ENCODE measurements around the gene KCTD10.

The KCTD10 gene

GRCh38 chr12:109513977-109514376 lies 36.9 kb upstream of the KCTD10 start:
- H3K4me2 ChIP-seq (ENCODE audit: low read length) = no peak overlapping the region
- H3F3A ChIP-seq (ENCODE audit: insufficient read depth, low read length) = no peaks in the 10 kb centered on the region
- no peaks in the 10 kb centered on the region for H4K20me1 ChIP-seq (ENCODE audit: insufficient read depth, low read length)
- H2AFZ ChIP-seq (ENCODE audit: low read length) = no peak overlapping the region
- peaks cover 9% of the 10 kb centered on the region; the same call in 1 of the 2 replicates for H3K36me3 ChIP-seq (ENCODE audit: insufficient read depth, low read length)
- no peaks in the 10 kb centered on the region for H3K27me3 ChIP-seq (ENCODE audit: insufficient read depth, low read length)
- H3K4me1 ChIP-seq (ENCODE audit: insufficient read depth, low read length, severe bottlenecking) = no peaks in the 10 kb centered on the region
- no peak overlapping the region for H3K27ac ChIP-seq (ENCODE audit: low read depth, low read length, poor library complexity, severe bottlenecking)
- H3K4me3 ChIP-seq (ENCODE audit: low read depth, low read length, poor library complexity, severe bottlenecking) = no peak overlapping the region
- no peaks in the 10 kb centered on the region for H3K79me2 ChIP-seq (ENCODE audit: insufficient read depth, low read length)
- TF ChIP-seq EZH2 (IDR thresholded peaks at IDR 0.05; ENCODE audit: borderline replicate concordance, low read length) (no peak), CTCF (IDR thresholded peaks at IDR 0.05; ENCODE audit: low read length) (no peak)
- no peak overlapping the region for H3K9ac ChIP-seq (ENCODE audit: low read length)
- H3K9me3 ChIP-seq (ENCODE audit: low read length) = no peaks in the 10 kb centered on the region
- no peaks in the 10 kb centered on the region for H3K9me2 ChIP-seq (ENCODE audit: low read depth, low read length)

GRCh38 chr12:109513051-109513450 lies 36.0 kb upstream of the KCTD10 start:
- Histone ChIP-seq H3K4me1 (ENCODE audit: insufficient read depth, low read length, severe bottlenecking) (no peaks in the 10 kb centered on the region), H4K20me1 (ENCODE audit: insufficient read depth, low read length) (no peaks in the 10 kb centered on the region), H3K9me2 (ENCODE audit: low read depth, low read length) (no peaks in the 10 kb centered on the region), H3K36me3 (ENCODE audit: insufficient read depth, low read length) (peaks cover 9% of the 10 kb centered on the region; the same call in 1 of the 2 replicates), H3K4me3 (ENCODE audit: low read depth, low read length, poor library complexity, severe bottlenecking) (no peak overlapping the region), H3K4me2 (ENCODE audit: low read length) (no peak overlapping the region), H3K79me2 (ENCODE audit: insufficient read depth, low read length) (no peaks in the 10 kb centered on the region), H3K9ac (ENCODE audit: low read length) (no peak overlapping the region), H3K9me3 (ENCODE audit: low read length) (no peaks in the 10 kb centered on the region), H3K27me3 (ENCODE audit: insufficient read depth, low read length) (no peaks in the 10 kb centered on the region), H3K27ac (ENCODE audit: low read depth, low read length, poor library complexity, severe bottlenecking) (no peak overlapping the region), H2AFZ (ENCODE audit: low read length) (no peak overlapping the region), H3F3A (ENCODE audit: insufficient read depth, low read length) (no peaks in the 10 kb centered on the region)
- no peak for TF ChIP-seq EZH2 (IDR thresholded peaks at IDR 0.05; ENCODE audit: borderline replicate concordance, low read length)
- TF ChIP-seq CTCF (IDR thresholded peaks at IDR 0.05; ENCODE audit: low read length) = no peak

DNA sequence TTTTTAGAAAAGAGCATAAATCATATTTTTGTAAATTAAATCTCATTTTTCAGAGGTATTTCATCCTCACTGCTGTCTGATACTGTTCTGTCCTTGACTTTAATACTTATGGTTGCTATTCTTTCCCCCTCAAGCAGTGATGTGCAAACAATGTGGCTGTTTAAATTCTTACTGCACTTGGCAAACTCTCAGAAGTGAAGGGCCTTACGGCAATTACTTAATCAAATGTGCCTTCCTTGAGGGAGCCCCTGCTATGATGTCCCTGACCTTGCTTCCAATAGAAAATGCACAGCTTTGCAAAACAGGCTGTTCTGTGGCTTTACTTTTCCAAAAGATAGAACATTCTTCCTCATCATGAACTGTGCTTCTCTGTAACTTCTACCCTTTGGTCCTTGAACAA lies 35.5 kb upstream of the KCTD10 start:
- H3K36me3 ChIP-seq (ENCODE audit: insufficient read depth, low read length) = peaks cover 9% of the 10 kb centered on the region; the same call in 1 of the 2 replicates

More for the DNA sequence above, 35.5 kb upstream of the KCTD10 start:
- no peak overlapping the region for H3K4me3 ChIP-seq (ENCODE audit: low read depth, low read length, poor library complexity, severe bottlenecking)
- H3K27ac ChIP-seq (ENCODE audit: low read depth, low read length, poor library complexity, severe bottlenecking) = no peak overlapping the region
- H4K20me1 ChIP-seq (ENCODE audit: insufficient read depth, low read length) = no peaks in the 10 kb centered on the region
- TF ChIP-seq CTCF (IDR thresholded peaks at IDR 0.05; ENCODE audit: low read length) (no peak), EZH2 (IDR thresholded peaks at IDR 0.05; ENCODE audit: borderline replicate concordance, low read length) (no peak)
- H3K27me3 ChIP-seq (ENCODE audit: insufficient read depth, low read length) = no peaks in the 10 kb centered on the region
- H3K9me2 ChIP-seq (ENCODE audit: low read depth, low read length) = no peaks in the 10 kb centered on the region
- no peak overlapping the region for H2AFZ ChIP-seq (ENCODE audit: low read length)
- no peak overlapping the region for H3K4me2 ChIP-seq (ENCODE audit: low read length)
- no peaks in the 10 kb centered on the region for H3K4me1 ChIP-seq (ENCODE audit: insufficient read depth, low read length, severe bottlenecking)
- no peaks in the 10 kb centered on the region for H3K9me3 ChIP-seq (ENCODE audit: low read length)
- H3K79me2 ChIP-seq (ENCODE audit: insufficient read depth, low read length) = no peaks in the 10 kb centered on the region
- H3K9ac ChIP-seq (ENCODE audit: low read length) = no peak overlapping the region
- H3F3A ChIP-seq (ENCODE audit: insufficient read depth, low read length) = no peaks in the 10 kb centered on the region

All from OCI-LY1 (cell line).